ENCODE data around the gene ASB6.

Gene ASB6, protein sequence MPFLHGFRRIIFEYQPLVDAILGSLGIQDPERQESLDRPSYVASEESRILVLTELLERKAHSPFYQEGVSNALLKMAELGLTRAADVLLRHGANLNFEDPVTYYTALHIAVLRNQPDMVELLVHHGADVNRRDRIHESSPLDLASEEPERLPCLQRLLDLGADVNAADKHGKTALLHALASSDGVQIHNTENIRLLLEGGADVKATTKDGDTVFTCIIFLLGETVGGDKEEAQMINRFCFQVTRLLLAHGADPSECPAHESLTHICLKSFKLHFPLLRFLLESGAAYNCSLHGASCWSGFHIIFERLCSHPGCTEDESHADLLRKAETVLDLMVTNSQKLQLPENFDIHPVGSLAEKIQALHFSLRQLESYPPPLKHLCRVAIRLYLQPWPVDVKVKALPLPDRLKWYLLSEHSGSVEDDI

DNA sequence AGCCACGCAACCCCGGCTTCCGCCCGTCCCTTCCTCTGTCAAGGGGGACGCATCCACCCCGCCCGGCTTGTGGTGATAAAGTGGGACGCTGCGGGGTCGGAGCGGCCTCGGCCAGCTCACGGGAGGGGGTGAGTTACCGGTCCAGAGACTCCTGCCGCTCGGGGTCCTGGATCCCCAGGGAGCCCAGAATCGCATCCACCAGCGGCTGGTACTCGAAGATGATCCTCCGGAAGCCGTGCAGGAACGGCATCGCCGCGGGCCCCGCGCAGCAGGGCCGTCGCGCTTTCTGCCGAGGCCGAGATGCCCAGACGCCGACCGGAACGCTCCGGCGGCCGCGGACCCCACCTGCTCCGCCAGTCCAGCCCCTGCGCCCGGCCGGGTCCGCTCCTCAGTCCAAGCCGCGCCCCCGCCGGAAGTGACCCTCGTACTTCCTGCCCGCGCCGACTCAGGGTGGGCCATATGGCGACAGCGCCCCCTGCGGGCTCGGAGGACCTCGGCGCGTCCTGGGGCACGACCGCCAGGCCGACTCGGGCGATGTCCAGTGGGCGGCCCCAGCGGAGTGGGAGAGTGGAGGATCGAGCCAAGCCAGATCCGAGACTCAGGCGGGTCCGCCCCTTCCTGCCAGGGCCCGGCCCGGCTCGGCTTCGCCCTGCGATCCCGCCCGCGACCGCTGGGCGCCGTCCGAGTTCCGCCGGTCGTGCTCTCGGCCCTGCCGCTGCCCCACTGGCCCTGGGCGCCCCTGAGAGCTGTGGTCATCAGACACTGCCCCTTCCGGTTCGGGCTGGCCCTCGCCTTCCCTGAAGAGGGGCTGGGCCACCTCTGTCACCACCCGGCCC lies at the start of gene ASB6:
ASB6 (minus strand) TSS at position 402 of the 836 bp plus-strand sequence; CDS start at position 250, 152 bp downstream.
- DNase-seq, result peak; percentile 98

DNA sequence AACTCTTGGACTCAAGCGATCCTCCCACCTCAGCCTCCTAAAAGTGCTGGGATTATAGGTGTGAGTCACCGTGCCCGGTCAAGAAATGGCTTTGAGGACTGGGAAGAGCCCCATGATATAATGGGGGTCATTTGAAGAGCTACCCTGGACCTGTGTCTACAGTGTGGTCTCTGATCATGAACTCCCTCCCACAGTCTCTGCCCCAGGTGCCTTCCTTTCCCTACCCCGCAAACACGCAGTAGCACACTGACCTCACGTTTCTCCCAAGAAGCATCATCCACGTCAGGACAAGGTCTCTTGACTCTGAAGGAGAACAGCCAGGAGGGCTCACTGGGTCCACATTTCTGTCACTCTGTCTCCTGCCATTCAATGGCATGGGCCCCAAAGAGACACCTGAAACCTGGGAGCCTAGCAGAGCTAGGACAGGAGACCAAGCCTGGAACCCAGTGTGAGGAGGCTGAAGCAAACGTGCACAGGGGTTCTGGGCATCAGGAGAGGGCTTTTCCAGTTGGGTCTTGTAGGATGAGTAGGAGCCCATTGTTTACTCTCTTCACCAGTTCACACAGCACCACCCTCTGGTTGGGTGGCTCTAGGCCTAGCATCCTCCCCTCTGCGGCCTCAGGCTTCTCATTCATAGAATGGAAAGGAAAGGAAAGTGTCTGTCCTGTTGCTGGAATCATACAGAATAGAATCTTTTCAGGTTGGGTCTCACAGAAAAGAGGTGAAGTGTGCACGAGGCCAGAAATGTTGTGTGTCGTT lies 46.5 kb upstream of the ASB6 start:
- DNase-seq, result no peak

DNA sequence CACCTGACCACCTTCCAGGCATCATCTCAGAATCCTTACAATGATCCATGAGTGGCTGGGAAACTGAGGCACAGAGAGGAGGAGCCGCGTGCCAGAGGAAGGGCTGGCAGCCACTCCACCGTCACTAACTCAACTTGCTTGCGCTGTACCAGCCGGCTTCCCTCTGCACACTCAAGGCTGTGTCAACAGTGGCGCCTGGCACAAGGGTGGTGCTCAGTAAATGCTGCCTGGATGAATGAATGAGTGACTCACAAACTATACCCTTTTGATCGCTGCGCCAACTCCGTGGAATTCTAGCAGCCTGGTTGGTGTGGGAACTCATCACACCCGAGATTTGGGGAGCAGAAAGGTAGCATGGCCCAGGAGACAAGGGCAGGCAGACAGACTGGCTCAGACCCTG lies 45.4 kb upstream of the ASB6 start:
- no peak for DNase-seq

DNA sequence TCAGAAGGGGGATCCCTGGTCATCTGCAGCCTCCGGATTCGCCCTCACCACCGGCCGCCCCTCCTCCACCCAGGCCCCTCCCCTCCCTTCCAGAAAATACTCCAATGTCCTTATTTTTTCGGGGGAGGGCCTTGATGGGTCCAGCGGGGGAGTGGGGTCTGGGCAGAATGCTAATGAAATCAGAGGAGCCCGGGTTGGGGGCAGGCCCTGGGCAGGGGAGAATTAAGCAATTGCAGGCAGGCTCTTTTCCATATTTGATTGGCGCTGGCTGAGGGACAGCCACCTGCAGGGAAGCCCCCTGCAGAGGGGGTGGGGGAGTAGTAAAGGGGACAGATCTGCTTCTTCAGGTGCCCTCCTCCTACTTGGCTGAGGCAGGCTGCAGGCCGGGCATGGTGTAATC lies 44.8 kb upstream of the ASB6 start:
- no peak for DNase-seq

DNA sequence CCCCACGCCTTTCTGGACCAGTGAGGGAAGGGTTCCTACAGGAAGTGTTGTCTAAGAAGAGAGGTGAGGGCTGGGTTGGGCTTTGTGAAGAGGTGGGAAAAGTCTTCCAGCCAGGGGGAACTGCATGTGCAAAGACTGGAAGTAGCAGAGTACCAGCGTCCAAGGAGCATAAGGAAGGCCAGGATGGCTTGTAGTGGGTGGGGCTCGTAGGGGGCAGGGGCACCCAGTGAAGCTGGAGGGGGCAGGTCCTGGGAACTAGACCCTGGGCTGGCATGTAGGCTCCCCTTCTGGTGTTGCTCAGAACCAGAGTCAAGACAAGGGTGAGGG lies 43.9 kb upstream of the ASB6 start:
- no peak for DNase-seq

DNA sequence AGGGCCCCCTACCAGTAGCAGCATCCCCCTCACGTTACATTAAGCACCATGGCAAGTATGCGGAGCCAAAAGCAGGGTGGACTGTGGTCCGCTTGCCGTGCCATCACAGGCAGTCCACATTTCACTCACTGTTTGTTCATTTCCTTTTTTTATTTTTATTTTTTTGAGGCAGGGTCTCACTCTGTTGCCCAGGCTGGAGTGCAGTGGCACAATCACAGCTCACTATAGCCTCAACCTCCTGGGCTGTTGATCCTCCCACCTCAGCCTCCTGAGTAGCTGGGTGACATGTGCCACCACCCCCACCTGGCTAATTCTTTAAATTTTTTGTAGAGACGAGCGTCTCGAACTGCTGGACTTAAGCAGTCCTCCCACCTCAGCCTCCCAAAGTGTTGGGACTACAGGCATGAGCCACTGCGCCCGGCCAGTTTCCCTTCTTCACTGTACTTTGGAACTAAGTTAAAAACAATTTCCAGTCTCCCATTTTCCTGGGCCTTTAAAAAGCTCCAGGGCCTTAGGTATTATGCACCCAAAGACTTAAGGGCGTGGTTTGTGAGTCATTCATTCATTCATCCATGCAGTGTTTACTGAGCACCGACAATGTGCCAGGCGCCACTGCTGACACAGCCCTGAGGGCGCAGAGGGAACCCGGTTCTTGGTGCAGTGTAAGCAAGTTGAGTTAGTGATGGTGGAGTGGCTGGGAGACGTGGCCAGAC lies 43.4 kb upstream of the ASB6 start:
- no peak for DNase-seq

DNA sequence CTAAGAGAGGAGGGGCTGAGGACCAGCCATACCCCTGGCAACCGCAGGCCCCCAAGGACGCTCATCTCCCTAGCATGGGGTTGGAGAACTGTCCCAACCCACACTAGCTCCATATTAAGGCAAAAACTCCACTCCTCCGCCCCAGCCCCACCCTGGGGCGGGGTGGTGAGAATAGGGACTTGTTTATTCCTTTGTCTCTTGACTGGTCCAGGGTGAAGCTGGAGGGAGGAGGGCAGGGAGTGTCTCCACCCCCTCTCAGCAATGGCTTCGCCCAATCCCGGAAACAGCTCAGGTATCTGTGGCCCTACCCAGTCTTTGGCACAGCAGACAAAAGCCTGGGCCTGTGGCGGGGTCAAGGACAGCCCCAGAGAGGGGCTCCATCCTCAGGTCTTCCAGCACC lies 40.4 kb upstream of the ASB6 start:
- no peak for DNase-seq

DNA sequence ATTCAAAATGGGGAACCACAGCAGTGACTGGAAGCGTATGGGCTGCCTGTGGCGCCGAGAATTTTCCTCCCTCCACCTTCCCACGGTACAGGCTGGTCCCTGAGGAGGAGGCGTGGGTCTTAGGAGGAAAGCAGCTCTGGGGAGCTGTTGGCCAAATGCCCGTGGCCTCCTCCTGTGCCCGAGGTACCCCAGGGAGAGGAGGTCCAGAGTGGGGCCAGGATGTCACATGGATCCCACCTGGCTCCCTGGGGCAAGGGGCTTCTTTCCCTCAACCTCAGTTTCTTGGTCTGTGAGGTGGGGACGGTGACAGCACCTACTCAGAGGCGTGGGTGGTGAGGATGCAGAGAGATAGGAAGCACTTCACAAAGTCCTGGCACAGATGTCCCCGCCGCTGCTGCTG lies 40.0 kb upstream of the ASB6 start:
- DNase-seq, result no peak

DNA sequence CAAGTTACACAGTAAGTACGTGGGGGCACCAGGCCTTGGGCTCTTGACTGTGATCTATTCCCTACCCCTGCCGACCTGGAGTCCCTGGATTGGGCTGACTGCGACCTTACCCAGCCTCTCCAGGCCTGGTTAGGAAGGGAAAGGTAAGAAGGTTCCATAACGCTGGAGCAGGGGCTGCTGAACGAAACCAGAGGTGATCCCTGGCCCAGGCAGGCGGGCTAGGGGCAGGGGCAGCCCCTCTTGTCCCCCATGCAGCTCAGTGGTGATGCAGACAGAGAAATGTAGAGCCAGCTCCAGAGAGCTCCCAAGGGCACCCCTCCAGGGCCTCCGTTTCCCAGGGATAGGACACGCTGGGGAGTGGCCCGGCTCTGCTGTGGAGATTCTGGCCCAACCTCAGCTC lies 37.6 kb upstream of the ASB6 start:
- no peak for DNase-seq

DNA sequence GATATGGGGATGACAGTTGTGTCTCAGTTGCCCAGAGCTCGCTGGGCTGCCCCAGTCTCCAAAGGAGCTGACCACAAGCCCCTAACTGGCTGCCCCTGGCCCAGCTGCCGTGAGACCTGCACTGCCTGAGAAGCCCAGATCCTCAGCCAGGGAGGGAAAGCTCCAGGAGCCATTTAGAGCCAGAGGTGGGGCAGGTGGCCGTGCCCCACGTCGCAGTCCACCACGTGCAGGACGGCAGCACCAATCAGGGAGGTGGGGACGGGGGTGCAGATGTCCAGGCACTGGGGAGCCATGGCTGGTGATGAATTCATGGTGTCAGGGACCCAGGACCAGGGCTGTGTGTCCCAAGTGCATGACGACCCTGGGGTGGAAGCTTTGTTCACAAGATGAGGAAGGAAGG lies 36.9 kb upstream of the ASB6 start:
- DNase-seq, result no peak

DNA sequence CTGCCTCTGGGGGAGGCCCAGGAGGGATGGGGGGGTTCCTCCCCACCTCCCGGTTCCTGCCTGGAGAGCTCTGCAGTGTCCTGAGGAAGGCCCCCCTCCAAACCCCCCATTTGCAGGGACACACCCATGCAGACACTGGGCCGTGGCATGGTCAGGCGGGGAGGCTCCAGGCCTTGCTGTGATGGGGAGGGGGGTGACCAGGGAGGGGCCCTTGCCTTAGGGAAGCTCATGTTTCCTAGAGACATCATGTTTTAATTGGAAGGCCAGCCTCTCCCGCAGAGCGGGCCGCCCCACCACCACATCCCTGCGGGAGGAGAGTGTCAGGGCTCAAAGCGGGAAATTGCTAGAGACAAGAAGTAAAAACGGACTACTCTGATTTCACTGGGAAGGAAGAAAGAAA lies 35.5 kb upstream of the ASB6 start:
- DNase-seq, result no peak

DNA sequence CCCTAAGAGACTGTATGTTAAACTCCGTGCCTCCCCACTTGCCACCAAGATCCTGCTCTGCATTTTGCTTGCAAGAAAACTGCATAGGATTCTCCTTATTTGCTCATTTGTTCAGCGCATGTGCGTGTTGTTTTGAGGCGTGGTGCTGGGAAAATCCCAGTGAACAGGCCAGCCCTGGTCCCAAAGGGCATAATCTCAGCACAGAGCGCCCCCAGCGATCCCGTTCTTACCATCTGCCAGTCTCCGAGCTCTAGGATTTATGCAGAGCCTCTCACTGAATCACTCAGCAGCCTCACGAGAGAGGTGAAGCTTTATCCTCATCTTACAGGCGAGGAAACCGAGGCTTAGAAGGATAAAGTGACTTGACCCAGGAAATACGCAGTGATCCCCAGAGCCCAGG lies 35.0 kb upstream of the ASB6 start:
- no peak for DNase-seq

DNA sequence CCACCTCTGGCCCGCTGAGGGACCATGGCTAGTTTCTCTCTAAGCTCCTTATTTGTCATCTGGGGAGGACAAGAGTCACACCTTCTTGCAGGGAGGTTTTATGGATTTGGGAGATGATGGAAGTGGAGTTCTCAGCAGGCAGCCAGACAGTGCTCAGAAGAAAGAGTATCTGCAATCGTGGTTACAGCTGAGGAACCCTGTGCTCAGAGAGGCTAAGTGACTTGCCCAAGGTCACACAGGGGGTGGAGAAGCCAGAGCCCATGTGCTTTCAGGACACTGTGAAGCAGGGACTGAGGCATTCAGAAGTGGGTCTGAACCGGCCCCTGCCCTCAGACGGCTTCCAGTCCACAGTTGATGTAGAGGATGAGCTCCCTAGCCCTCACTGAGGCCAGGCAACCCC lies 34.3 kb upstream of the ASB6 start:
- DNase-seq, result no peak

DNA sequence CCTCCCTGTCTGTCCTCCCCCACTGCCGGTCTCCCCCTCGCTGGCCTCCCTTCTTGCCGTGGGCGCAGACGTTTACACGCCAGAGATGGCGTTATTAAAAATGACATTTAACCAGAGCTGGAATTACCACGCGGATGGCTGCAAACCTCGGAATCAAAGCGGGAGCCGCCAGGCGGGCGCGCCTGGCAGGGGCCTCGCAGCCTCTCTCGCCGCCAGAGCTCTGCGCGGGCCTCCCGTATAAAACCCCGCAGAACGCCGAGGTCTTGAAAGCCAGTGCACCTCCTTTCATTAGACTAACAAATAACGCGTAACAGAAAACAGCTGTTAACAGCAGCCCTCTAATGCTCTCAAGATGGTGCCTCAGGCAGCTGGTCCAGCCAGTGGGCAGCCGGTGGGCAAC lies 33.7 kb upstream of the ASB6 start:
- DNase-seq, result no peak

DNA sequence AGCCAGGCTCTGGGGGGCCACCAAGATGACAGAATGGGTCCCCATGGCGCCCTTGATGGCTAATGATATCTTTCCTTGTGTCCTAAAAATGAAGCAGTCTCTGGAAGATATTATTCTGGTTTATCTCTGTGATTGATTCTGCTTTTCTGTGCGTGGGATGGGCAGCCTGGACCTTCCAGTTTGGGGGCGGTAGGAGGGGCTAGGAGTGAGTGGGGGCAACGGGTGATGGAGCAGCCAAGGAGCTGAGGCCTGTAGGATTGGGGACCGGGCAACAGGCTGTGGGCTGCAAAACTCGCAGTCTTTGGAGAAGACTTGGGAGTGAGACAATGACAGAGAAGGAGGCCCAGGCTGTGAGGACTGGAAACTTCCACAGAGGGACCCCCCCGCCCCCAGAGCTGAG lies 32.3 kb upstream of the ASB6 start:
- DNase-seq, result no peak

DNA sequence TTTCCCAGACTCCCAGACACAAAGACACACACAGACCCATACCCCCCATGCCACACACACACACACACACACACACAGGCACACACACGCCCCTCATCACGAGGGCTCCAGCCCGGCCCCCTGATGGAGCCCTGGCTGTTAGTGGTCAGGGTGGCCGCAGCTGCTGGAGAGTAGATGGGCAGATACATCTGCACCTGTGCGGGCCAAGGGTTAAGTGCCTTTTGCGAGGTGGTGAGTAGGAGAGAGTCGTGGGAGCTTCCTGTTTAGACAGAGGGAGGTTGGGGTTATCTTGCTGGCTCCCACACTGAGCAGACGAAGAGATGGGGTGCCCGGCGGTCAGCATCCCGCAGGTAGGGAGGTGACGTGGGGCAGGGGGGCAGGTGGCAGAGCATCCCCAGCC lies 31.7 kb upstream of the ASB6 start:
- no peak for DNase-seq

DNA sequence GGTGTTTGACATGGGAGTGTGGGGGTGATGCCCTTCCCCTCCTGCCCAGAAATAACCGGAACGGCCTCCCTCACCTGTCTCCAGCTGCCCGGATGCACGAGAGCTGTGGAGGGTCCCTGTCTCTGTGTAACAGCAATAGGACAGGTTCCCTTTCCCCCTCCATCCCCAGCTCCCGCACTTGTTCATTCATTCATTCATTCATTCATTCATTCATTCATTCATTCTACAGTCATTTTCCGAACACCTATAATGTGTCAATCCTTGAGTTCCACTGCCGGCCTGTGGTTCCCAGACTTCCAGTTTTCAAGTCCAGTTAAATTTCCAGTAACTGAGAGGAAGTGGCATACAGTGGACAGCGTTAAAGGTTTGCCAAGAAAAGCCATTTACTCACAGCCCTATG lies 30.8 kb upstream of the ASB6 start:
- no peak for DNase-seq

DNA sequence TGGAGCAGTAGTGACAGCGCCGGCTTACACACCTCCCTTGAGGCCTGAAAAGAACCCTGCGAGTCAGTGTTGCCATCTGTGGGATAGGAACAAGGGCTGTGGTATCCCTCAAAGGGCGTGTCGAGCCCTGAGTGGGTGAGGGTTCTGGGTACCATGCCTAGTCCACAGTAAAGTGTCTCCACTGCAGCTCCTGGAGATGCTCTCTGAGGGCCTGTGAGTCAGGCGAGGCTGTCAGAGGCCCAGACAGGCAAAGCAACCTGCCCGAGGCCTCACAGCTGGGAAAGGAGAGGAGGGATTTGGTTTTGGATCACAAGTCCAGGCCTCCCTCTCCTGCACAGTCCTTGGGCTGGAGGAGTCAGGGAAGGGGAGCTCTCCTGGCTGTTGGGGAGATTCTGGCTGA lies 29.6 kb upstream of the ASB6 start:
- no peak for DNase-seq

DNA sequence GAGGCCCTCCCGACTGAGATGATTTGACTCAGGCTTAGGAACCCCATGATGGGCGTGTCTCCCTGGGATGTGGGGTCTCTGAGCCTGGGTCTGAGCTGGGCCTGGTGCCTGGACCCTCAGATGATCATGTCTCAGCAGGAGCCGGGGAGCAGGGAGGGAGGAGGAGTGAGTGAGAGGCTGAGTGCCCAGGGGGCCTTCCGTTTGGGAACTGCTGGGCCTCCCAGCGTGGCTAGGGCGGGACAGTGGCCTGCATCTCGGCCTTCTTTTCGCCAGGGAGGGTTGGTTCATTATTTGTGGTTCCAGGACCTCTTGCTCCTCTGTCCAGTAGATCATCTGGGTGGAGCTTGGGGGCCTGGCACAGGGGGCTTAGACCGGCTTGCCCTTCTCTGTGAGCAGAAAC lies 29.1 kb upstream of the ASB6 start:
- DNase-seq, result no peak

DNA sequence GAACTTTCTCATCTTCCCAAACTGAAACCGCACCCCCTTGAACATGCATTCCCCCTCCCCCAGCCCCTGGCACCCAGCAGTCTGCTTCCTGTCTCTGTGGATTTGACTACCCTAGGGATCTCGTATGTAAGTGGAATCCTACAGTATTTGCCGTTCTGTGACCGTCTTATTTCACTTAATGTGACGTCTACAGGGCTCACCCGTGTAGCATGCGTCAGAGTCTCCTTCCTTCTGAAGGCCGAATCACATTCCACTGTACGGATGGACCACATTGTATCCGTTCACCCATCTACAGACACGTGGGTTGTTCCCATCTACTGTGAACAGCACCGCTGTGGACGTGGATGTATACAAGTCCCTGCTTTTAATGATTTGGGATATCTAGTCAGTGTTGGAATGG lies 28.0 kb upstream of the ASB6 start:
- no peak for DNase-seq

DNA sequence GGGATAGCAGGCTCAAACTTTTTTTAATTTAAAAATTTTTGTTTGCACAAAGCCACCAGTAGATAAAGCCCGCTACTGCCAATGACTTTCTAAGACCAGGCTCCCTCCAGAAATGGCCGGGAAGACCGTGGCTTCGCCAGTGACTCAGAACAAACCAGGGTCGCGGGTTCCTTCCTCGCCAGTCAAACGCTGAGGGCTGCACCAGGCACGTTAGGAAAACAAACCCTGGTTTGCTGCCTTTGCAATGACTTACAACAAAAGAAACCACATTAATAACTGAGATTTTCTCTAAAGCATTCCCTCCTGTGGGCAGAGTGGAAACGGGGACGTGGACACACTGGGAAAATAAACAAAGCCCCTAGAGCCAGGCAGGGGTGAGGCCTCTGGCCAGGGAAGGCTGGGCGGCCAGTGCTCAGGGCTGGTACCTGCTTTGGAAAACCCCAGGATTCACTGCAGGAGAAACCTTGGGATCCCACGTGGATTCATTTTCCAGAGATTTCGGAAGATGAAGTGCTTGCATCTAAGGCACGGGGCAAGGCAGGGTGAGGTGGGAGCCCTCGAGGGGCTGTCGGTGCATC lies 27.3 kb upstream of the ASB6 start:
- no peak for DNase-seq

DNA sequence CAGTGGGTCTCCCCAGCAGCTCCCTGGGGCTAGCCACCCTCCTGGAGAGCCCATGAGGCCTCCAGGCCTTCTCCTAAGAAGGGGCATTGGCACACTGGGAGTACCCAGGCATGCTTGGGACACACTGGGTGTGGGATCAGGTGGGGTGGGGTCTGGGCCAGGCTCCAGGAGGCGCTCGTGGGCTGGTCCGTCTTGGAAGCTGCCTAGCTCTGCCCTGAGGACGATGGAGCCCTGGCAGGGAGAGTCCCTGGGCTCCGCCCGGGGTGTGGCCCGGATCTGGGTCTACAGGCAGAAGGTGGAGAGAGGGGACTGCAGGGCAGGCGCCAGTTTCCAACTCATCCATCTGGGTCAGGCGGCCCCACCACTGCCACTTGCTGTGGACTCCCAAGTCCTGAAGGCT lies 25.9 kb upstream of the ASB6 start:
- DNase-seq, result no peak

DNA sequence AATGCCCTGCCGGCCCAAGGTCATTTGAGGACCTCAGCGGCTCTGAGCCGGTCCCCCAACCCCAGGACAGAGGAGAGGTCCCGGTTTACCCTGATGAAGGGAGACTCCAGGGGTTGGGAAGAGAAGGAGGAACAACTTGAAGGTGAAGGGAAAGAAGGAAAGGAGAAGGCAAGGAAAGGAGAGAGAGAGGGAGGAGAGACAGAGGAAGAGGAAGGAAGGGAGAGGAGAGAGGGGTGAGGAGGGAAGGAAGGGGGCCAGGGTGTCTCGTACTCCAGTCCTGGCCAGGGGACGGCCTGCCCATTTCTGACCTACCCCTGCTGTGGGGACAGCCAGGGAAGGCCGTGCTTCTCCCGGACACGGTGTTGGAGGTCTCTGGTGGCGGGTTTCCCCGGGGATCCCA lies 25.4 kb upstream of the ASB6 start:
- DNase-seq, result no peak

Measured in OCI-M1 (cell line).